ENCODE results near the gene ADAMTS17.

The ADAMTS17 gene

GRCh38 chr15:100218434-100218833 is 123.3 kb downstream of the ADAMTS17 start:
- DNase-seq = no peak

- DNase-seq = no peak
Observed at GRCh38 chr15:100216182-100216581, 125.6 kb downstream of the ADAMTS17 start.

- DNase-seq = no peak
Observed at GRCh38 chr15:100215843-100216169, 126.0 kb downstream of the ADAMTS17 start.

- no peak for DNase-seq
Observed at GRCh38 chr15:100215031-100215842, 126.5 kb downstream of the ADAMTS17 start.

- DNase-seq = no peak
Observed at GRCh38 chr15:100211855-100212850, 129.6 kb downstream of the ADAMTS17 start.

DNA sequence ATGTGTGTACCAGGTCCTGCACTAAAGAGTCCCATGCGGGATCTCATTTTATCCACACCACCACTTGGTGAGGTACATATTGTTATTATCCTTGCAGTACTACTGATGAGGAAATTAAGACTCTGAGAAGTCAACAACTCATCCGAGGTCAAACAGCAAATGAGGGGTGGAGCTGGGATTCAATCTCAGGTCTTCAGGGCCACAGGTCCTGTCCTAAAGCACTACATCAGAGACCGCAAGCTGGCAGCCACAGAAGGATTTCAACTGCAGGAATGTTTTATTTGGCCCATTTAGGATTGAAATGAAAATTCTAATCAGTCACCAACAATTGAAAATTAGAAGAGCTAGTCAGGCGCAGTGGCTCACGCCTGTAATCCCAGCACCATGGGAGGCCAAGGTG is 131.4 kb downstream of the ADAMTS17 start:
- DNase-seq = no peak

GRCh38 chr15:100208921-100209603 is 132.7 kb downstream of the ADAMTS17 start:
- no peak for DNase-seq

GRCh38 chr15:100207053-100207452 is 134.7 kb downstream of the ADAMTS17 start:
- DNase-seq = no peak

GRCh38 chr15:100206643-100207042 is 135.1 kb downstream of the ADAMTS17 start:
- no peak for DNase-seq

DNA sequence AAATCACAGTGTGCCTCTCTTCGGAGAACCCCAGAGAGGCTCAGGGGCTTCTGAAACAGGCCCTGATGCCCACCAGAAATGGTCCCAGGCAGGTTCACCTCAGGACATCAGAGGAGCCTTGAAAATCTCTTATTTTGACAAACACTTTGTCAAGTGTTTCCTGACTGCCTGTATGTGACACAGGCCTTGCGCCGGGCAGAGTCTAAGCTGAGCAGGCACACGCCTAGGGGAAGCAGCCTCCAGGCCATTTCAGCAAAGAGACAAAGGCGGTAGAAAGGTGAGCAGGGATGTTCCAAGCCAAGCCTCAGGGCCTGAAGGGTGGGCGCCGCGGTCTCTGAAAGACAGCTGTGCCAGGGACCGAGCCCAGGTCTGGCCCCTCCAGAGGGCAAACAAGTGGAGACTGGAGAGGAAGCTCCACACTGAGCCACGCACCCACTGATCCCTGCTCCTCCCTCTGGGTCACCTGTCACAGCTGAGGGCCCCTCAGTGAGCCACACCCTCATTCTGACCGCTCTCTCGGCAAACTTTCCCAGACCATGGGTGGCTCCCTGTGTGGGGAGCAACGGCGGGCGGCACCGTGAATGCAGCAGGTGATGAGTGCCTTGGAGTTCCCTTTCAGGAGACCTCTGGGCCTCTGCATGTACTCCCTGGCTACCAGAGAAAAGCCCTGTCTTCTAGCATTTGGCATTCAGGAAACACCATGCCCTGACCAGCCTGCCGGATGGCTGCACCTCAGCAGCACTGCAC is 136.1 kb downstream of the ADAMTS17 start:
- no peak for DNase-seq

DNA sequence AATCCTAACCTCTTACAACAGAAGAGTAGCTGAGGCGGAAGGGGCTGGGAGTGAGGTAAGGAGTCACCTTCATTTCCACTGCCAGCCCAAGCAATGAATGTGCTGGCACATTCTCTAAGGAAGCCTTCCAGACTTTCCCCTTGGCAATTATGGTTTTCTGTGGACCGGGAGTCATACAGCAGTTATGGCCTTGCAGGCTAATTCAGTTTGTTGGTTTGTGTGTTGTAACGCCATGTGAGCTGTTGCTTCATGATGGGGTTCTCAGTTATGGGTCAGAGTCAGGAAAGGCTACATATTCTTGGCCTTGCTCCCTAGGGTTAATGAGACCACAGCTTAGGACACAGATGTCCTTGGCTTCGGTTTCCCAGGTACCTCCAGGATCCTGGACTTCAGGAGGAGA is 137.0 kb downstream of the ADAMTS17 start:
- no peak for DNase-seq

DNA sequence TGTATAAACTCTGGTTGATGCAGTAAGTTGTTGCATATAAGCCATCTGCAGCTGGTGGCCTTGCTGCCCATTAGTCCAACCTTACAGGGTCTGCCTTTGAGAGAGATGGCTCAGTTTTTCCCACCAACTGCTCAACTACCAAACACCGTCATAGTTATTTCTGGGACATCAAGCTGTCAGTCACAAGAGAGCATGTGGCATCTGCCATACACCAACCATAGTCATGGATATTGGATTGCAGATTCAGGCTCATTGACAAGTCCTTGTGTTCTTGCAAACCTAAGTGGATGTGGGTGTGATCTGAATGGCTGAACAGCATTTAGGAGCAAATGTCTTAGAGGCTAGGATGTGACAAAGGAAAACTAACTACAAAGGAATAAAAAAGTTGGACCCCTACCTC is 137.6 kb downstream of the ADAMTS17 start:
- no peak for DNase-seq

DNA sequence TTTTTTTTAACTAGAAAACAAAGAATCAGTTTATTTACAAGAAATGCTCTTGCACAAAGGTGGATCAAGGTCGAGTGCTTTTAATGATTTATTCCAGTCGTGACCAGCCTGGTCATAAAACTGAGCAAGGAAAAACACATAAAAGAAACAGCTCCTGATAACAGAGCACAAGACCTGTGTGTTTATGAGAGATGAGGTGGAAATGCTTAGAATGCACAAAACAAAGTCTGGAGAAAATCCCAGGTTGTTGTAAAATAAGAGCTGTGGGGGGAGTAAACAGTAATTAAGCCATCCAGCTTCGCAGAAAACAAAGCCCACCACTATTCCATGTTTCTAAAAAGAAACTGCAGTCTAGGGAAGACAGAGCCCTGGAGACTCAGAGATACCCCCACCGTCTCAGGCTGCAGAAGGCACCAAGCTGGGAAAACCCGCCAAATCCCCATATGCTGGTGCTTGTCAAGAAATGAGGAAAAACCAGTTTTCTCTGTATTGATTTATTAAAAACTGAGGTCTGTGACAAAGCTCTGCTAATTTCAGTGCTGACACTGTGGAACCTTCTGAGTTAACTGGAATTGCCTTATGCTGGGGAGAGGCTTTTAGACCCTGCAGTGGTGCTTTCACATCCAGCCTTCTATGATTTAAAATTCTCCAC is 139.3 kb downstream of the ADAMTS17 start:
- no peak for DNase-seq

DNA sequence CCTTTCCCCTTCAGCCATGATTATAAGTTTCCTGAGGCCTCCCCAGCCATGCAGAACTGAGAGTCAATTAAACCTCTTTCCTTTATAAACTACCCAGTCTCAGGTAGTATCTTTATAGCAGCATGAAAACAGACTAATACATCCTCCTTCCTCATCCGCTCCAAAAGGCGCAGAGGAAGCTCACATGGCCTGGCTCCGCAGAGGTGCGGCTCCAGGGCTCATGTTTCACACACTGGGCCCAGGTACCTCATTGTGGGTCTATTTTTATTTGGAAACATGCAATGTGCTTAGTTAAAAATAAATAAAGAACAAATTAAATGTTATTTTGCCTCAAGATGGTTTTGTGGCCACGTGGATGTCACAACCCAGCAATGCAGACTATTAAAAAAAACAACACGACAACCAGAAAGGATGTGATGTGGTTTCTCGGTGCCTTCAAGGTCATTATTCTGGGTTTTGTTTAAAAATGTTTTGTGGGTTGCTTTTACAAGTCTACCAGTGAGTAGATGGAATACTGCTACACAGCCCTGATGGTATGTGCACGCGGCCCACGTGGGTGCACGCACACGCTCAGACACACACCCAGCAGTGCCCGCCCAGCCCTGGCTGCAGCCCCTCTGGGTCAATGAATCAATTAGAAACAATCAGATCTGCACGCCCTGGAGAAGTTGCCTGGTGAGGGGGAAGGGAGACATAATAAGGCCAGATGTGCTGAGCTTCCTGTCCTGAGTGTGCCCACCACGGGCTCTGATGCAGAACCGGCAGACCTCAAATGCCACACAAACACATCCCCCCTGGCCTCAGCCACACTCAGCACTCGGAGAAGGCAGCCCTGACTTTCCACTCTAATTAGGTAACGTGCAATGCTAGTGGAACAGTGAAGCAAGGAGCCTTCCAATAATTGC is 140.1 kb downstream of the ADAMTS17 start:
- DNase-seq = no peak

DNA sequence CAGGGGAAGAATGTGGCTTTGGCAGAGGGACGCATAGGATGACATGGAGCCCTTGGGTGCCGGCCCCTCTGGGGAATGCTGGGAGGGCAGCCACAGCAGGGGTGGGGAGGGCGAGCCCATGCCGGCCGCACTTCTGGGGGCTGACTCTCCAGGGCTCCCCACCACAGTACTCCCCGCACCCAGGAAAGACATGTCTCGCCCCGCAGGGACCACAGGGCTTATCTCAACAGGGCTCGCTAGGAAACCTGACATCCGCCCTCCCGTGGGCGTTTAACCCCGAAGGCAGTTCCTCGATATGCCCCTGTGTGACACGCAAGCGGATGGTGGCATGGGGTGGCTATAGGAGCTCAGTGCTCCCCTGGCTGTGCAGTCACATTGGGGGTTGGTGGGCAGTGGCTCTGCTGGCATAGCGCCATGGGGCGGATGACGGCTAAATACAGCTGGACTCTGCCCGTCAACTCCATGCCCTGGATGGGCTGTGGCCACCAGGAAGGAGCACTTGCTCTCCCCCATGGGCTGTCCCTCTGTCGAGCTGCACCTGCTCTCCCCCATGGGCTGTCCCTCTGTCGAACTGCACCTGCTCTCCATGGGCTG is 141.4 kb downstream of the ADAMTS17 start:
- DNase-seq = no peak

DNA sequence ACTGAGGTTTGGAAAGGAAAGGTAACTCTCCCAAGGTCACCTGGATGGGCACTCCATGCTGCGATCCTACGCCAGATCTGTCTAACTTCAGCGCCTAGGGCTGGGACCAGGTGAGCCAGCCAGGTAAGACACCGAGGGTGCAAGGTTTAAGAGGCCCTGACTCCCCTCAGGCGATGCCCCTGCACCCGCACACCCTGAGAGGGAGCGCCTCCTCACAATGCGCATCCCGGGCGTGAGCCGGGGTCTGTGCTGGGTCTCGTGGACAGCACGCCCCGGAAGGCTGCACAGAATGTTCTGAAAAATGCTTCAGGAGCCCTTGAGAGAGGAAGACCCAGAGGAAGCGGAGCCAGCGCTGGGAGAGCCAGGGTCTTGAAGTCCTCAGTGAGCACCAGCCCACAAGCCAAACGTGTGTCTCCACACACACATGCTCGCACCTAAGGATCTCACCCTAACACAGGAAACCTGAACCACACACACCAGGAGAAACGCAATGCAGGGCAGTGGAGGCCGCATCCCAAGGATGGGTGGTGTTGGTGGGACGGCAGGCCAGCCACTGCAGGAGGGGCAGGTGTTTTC is 142.0 kb downstream of the ADAMTS17 start:
- no peak for DNase-seq

GRCh38 chr15:100198442-100198841 is 143.3 kb downstream of the ADAMTS17 start:
- DNase-seq = no peak

GRCh38 chr15:100196326-100197058 is 145.3 kb downstream of the ADAMTS17 start:
- no peak for DNase-seq

GRCh38 chr15:100194996-100195395 is 146.8 kb downstream of the ADAMTS17 start:
- DNase-seq = no peak
